ELR (cell line): ENCODE results near the gene GPATCH8.
"Not testable (repeated sequence)": the region's sequence is repeated elsewhere in the genome, so short reads cannot be mapped to it uniquely, and the experiment has no call there.

Experiments
- DNase-seq: peaks from one replicate; pipeline ENCODE4 v3.0.0-alpha.2; 2015; ENCODE audit warnings: low read depth

Gene GPATCH8

GRCh38 chr17:44396946-44397345, 106.3 kb downstream of the GPATCH8 start:
- no peak for DNase-seq

GRCh38 chr17:44394833-44395232, 108.4 kb downstream of the GPATCH8 start:
- DNase-seq: no peak

GRCh38 chr17:44394112-44394511, 109.1 kb downstream of the GPATCH8 start:
- DNase-seq: not testable (repeated sequence)

GRCh38 chr17:44390250-44390870, 112.8 kb downstream of the GPATCH8 start:
- no peak for DNase-seq

GRCh38 chr17:44389723-44390202, 113.4 kb downstream of the GPATCH8 start:
- no peak for DNase-seq

GRCh38 chr17:44389281-44389680, 113.9 kb downstream of the GPATCH8 start, which contains the start of gene ITGA2B:
ITGA2B (minus strand) TSS chr17:44389649; CDS start chr17:44389473, 176 bp downstream.
- no peak for DNase-seq

GRCh38 chr17:44387804-44388203, 115.4 kb downstream of the GPATCH8 start:
- no peak for DNase-seq

GRCh38 chr17:44386182-44386525, 117.1 kb downstream of the GPATCH8 start:
- no peak for DNase-seq

- DNase-seq: peak; percentile 86
These were observed 117.7 kb downstream of the GPATCH8 start for GRCh38 chr17:44385287-44386181.

GRCh38 chr17:44384823-44385286, 118.4 kb downstream of the GPATCH8 start:
- no peak for DNase-seq

GRCh38 chr17:44384281-44384822, 118.9 kb downstream of the GPATCH8 start:
- no peak for DNase-seq

GRCh38 chr17:44383861-44384260, 119.3 kb downstream of the GPATCH8 start:
- DNase-seq: no peak

- no peak for DNase-seq
These were observed 119.8 kb downstream of the GPATCH8 start for GRCh38 chr17:44383363-44383762.

GRCh38 chr17:44382917-44383316, 120.3 kb downstream of the GPATCH8 start:
- DNase-seq: no peak

- DNase-seq: no peak
These were observed 121.3 kb downstream of the GPATCH8 start for GRCh38 chr17:44381810-44382305.

GRCh38 chr17:44380767-44381166, 122.4 kb downstream of the GPATCH8 start:
- DNase-seq: no peak

GRCh38 chr17:44379887-44380286, 123.3 kb downstream of the GPATCH8 start:
- no peak for DNase-seq

- DNase-seq: no peak
These were observed 125.0 kb downstream of the GPATCH8 start for GRCh38 chr17:44378171-44378705.

- DNase-seq: no peak
These were observed 126.4 kb downstream of the GPATCH8 start for GRCh38 chr17:44376779-44377178.

GRCh38 chr17:44376124-44376523, 127.1 kb downstream of the GPATCH8 start:
- DNase-seq: peak; percentile 39

GRCh38 chr17:44375196-44376017, 127.8 kb downstream of the GPATCH8 start:
- no peak for DNase-seq
